Neural cell (in vitro differentiated cells): ENCODE data around the gene LHFPL2. TPM values are rescaled to one million over a fixed set of nuclear protein-coding genes. Genes with fewer than 3 reads are reported as not detected.

ENCODE experiments used
- H2AFZ ChIP-seq: fragments of 200-600, 300-800 bp; sonication (generic), shearing (Covaris generic); 2 replicates; pipeline ENCODE4 v1.6.0; 2014; ENCODE audit warnings: low read depth, mild to moderate bottlenecking, antibody characterized with exemption, low read length, moderate library complexity
- H3F3A ChIP-seq: fragments of 200-600 bp; shearing (Covaris generic); 2 replicates; pipeline ENCODE4 v1.6.1; 2016; ENCODE audit warnings: mild to moderate bottlenecking, moderate library complexity, mixed read lengths, antibody characterized with exemption, low read length; ENCODE audit not compliant: insufficient read depth, poor library complexity, severe bottlenecking
- H3K27ac ChIP-seq: fragments of 200-600, 300-800 bp; sonication (generic), shearing (Covaris generic); 2 replicates; pipeline ENCODE4 v1.5.1; 2014; ENCODE audit warnings: mild to moderate bottlenecking, low read length, moderate library complexity
- H3K27me3 ChIP-seq: fragments of 300-800, 200-600 bp; sonication (generic), shearing (Covaris generic); 2 replicates; pipeline ENCODE4 v1.6.0; 2014; ENCODE audit warnings: mild to moderate bottlenecking, low read depth, low read length, moderate library complexity; ENCODE audit not compliant: insufficient read depth
- H3K36me3 ChIP-seq: fragments of 300-800, 200-600 bp; sonication (generic), shearing (Covaris generic); 2 replicates; pipeline ENCODE4 v1.5.1; 2014; ENCODE audit warnings: mild to moderate bottlenecking, antibody characterized with exemption, low read length, moderate library complexity; ENCODE audit not compliant: insufficient read depth
- H3K4me2 ChIP-seq: fragments of 300-800, 200-600 bp; sonication (generic), shearing (Covaris generic); 2 replicates; pipeline ENCODE4 v1.6.0; 2014; ENCODE audit warnings: mild to moderate bottlenecking, low read length
- H3K4me3 ChIP-seq: fragments of 300-800, 200-600 bp; sonication (generic), shearing (Covaris generic); 2 replicates; pipeline ENCODE4 v1.5.1; 2014; ENCODE audit warnings: mild to moderate bottlenecking, low read length, moderate library complexity
- H3K79me2 ChIP-seq: fragments of 200-600 bp; shearing (Covaris generic); replicated peaks from 2 replicates; pipeline ENCODE4 v1.6.0; 2014; ENCODE audit warnings: mild to moderate bottlenecking, low read length, moderate library complexity; ENCODE audit not compliant: insufficient read depth
- H3K9ac ChIP-seq: fragments of 300-800, 200-600 bp; sonication (generic), shearing (Covaris generic); 2 replicates; pipeline ENCODE4 v1.6.1; 2016; ENCODE audit warnings: mild to moderate bottlenecking, low read length, mixed read lengths
- H3K9me2 ChIP-seq: fragments of 200-600 bp; shearing (Covaris generic); 2 replicates; pipeline ENCODE4 v1.6.1; 2016; ENCODE audit warnings: mild to moderate bottlenecking, low read length, mixed read lengths; ENCODE audit not compliant: insufficient read depth
- H3K9me3 ChIP-seq: fragments of 200-600, 300-800 bp; sonication (generic), shearing (Covaris generic); 2 replicates; pipeline ENCODE4 v1.6.1; 2016; ENCODE audit warnings: mild to moderate bottlenecking, mixed run types, low read length, moderate library complexity, mixed read lengths
- H4K20me1 ChIP-seq: fragments of 200-600 bp; shearing (Covaris generic); 2 replicates; pipeline ENCODE4 v1.6.1; 2016; ENCODE audit warnings: mild to moderate bottlenecking, mixed run types; ENCODE audit not compliant: insufficient read depth
- EP300 ChIP-seq: fragments of 450-650 bp; conservative IDR thresholded peaks from 2 replicates; pipeline ENCODE4 v1.6.1; 2014; ENCODE audit warnings: antibody characterized with exemption, mild to moderate bottlenecking, moderate library complexity; ENCODE audit not compliant: poor library complexity, severe bottlenecking
- EZH2 ChIP-seq: fragments of 200-600, 300-800 bp; shearing (Covaris generic), sonication (generic); IDR thresholded peaks from 2 replicates; pipeline ENCODE4 v1.6.1; 2014; ENCODE audit warnings: antibody characterized with exemption, low read length, borderline replicate concordance, mild to moderate bottlenecking; ENCODE audit not compliant: insufficient read depth, poor library complexity, severe bottlenecking
- MXI1 ChIP-seq: fragments of 450-650 bp; conservative IDR thresholded peaks from 2 replicates; pipeline ENCODE4 v1.6.1; 2014; ENCODE audit warnings: antibody characterized with exemption, mild to moderate bottlenecking; ENCODE audit not compliant: poor library complexity, severe bottlenecking
- POLR2AphosphoS5 ChIP-seq: IDR thresholded peaks from 2 replicates; pipeline ENCODE4 v1.6.1; 2012
- RAD21 ChIP-seq: fragments of 450-650 bp; conservative IDR thresholded peaks from 2 replicates; pipeline ENCODE4 v1.6.1; 2014; ENCODE audit warnings: antibody characterized with exemption, mild to moderate bottlenecking, moderate library complexity
- SMC3 ChIP-seq: fragments of 450-650 bp; conservative IDR thresholded peaks from 2 replicates; pipeline ENCODE4 v1.6.1; 2014; ENCODE audit warnings: antibody characterized with exemption, mild to moderate bottlenecking, moderate library complexity; ENCODE audit not compliant: poor library complexity
- TAF1 ChIP-seq: IDR thresholded peaks from 2 replicates; pipeline ENCODE4 v1.6.1; 2012; ENCODE audit warnings: low read depth
- polyA plus RNA-seq: library from polyadenylated mRNA; depleted of rRNA; stranded (reverse); fragments of >200 nt; gene quantifications from 2 replicates; pipeline ENCODE4 v1.2.3, GENCODE V29; 2014
- TF ChIP-seq, protein P1 (sequence below): fragments of 450-650 bp; IDR thresholded peaks from 2 replicates; pipeline ENCODE4 v1.5.1; 2014; ENCODE audit warnings: antibody characterized with exemption, mild to moderate bottlenecking, moderate library complexity; ENCODE audit not compliant: poor library complexity, severe bottlenecking
- TF ChIP-seq, protein P2 (sequence below): IDR thresholded peaks from 2 replicates; pipeline ENCODE4 v1.6.1; 2012; ENCODE audit warnings: borderline replicate concordance

LHFPL2 gene
- polyA plus RNA-seq, 1 donor from 2014 or later: 1.6 TPM

DNA sequence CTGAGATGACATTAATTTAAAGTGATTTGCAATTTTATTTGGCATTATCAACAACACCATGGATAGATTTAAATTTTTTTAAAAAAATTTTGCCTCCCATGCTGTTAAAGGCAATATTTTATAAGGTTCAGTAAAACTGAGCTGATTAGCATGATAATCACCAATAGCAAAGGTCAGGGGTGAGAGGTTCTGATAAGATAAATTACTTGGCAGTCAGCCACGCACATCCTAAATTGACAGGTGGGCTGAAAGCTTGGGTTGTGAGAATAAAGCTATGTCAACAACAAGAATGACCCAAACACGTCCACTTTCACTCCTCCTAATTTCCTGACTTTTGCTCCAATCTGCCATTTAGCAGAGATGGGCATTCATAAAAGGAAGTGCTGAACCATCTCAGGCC is 127.1 kb downstream of the LHFPL2 start:
- Histone ChIP-seq H3K36me3 (no peaks in the 10 kb centered on the region), H3K79me2 (no peaks in the 10 kb centered on the region)
- TF ChIP-seq MXI1 (no peak), RAD21 (no peak), POLR2AphosphoS5 (no peak), EZH2 (no peak), EP300 (no peak), TAF1 (no peak), SMC3 (no peak)
- TF ChIP-seq, protein P1, sequence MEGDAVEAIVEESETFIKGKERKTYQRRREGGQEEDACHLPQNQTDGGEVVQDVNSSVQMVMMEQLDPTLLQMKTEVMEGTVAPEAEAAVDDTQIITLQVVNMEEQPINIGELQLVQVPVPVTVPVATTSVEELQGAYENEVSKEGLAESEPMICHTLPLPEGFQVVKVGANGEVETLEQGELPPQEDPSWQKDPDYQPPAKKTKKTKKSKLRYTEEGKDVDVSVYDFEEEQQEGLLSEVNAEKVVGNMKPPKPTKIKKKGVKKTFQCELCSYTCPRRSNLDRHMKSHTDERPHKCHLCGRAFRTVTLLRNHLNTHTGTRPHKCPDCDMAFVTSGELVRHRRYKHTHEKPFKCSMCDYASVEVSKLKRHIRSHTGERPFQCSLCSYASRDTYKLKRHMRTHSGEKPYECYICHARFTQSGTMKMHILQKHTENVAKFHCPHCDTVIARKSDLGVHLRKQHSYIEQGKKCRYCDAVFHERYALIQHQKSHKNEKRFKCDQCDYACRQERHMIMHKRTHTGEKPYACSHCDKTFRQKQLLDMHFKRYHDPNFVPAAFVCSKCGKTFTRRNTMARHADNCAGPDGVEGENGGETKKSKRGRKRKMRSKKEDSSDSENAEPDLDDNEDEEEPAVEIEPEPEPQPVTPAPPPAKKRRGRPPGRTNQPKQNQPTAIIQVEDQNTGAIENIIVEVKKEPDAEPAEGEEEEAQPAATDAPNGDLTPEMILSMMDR: no peak
- TF ChIP-seq, protein P2, sequence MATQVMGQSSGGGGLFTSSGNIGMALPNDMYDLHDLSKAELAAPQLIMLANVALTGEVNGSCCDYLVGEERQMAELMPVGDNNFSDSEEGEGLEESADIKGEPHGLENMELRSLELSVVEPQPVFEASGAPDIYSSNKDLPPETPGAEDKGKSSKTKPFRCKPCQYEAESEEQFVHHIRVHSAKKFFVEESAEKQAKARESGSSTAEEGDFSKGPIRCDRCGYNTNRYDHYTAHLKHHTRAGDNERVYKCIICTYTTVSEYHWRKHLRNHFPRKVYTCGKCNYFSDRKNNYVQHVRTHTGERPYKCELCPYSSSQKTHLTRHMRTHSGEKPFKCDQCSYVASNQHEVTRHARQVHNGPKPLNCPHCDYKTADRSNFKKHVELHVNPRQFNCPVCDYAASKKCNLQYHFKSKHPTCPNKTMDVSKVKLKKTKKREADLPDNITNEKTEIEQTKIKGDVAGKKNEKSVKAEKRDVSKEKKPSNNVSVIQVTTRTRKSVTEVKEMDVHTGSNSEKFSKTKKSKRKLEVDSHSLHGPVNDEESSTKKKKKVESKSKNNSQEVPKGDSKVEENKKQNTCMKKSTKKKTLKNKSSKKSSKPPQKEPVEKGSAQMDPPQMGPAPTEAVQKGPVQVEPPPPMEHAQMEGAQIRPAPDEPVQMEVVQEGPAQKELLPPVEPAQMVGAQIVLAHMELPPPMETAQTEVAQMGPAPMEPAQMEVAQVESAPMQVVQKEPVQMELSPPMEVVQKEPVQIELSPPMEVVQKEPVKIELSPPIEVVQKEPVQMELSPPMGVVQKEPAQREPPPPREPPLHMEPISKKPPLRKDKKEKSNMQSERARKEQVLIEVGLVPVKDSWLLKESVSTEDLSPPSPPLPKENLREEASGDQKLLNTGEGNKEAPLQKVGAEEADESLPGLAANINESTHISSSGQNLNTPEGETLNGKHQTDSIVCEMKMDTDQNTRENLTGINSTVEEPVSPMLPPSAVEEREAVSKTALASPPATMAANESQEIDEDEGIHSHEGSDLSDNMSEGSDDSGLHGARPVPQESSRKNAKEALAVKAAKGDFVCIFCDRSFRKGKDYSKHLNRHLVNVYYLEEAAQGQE: no peak

DNA sequence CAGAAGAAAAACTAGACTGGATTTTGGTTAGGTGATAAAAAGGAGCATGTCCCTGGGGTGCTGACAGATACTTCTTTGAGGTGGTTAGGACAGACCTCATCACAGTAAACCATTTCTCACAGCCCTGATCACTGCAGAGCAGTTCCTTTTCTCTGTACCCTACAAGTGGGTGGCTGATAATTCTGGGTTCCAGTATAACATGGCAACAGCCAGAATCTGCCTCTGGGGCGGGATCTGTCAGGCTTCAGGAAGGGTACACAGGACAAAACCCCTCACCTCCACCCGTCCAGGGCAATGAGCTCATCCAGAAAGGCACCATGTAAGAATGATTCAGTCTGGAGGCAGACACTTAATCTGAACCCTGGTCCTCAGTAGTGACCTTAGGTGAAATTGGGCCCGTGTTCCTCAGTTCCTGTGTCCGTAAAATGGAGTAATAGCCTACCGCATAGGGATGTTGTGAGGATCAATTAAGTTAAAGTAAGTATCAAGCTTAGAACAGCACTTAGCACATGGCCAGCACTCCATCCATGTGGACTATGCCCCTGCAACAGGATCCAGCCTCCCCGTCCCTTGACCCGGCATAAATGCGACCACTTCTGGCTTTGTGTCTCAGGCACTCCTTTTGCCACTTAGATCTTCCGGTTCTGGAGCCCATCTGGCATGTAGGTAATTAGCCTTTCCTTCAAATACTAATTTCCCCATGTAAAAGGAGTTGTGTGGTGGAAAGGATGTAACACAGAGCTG is 129.2 kb downstream of the LHFPL2 start:
- TF ChIP-seq, protein P2: no peak
- TF ChIP-seq EZH2: no peak
- TF ChIP-seq, protein P1: no peak
- TF ChIP-seq MXI1: no peak
- H3K27ac ChIP-seq: no peak overlapping the region
- no peaks in the 10 kb centered on the region for H4K20me1 ChIP-seq
- H3K27me3 ChIP-seq: no peaks in the 10 kb centered on the region
- no peaks in the 10 kb centered on the region for H3K79me2 ChIP-seq
- no peaks in the 10 kb centered on the region for H3F3A ChIP-seq
- no peaks in the 10 kb centered on the region for H3K36me3 ChIP-seq
- H3K4me3 ChIP-seq: no peak overlapping the region
- no peaks in the 10 kb centered on the region for H3K9me2 ChIP-seq
- H3K4me2 ChIP-seq: no peak overlapping the region
- H2AFZ ChIP-seq: no peak overlapping the region
- no peaks in the 10 kb centered on the region for H3K9me3 ChIP-seq
- H3K9ac ChIP-seq: no peak overlapping the region

More for the DNA sequence above, 127.1 kb downstream of the LHFPL2 start:
- H3F3A ChIP-seq: no peaks in the 10 kb centered on the region
- H3K4me3 ChIP-seq: no peak overlapping the region
- H3K4me2 ChIP-seq: no peak overlapping the region
- no peaks in the 10 kb centered on the region for H3K9me2 ChIP-seq
- no peaks in the 10 kb centered on the region for H4K20me1 ChIP-seq
- H2AFZ ChIP-seq: no peak overlapping the region
- H3K27ac ChIP-seq: no peak overlapping the region
- no peak overlapping the region for H3K9ac ChIP-seq
- H3K9me3 ChIP-seq: no peaks in the 10 kb centered on the region
- no peaks in the 10 kb centered on the region for H3K27me3 ChIP-seq
